K562 (cell line): ENCODE results near the gene NKAPL. TPM values are rescaled to one million over a fixed set of nuclear protein-coding genes. Genes with fewer than 3 reads are reported as not detected.

ENCODE experiments used
- ATAC-seq: fragments of 200-7000 bp; cut with Tn5 transposase; 3 replicates; pipeline ENCODE4 v1.9.1; 2020; ENCODE audit warnings: moderate library complexity
- BruUV-seq: library from RNA; stranded (reverse); fragments of 400-500 nt; replicated peaks from 2 replicates; lab custom pipeline; 2021; lab: Mats Ljungman, UMichigan
- CTCF ChIA-PET: fragments of 300-600 bp; formaldehyde crosslinking; extraction: SDS; loops from one replicate; lab custom pipeline; 2021; ENCODE audit warnings: low intra/inter-chr PET ratio; lab: Yijun Ruan, JAX
- POLR2A ChIA-PET: fragments of 300-600, 350-650 bp; sonication (Branson Sonifier 250); formaldehyde crosslinking; extraction: SDS; loops from one replicate; lab custom pipeline; 2021; ENCODE audit warnings: antibody characterized with exemption, inconsistent platforms; lab: Yijun Ruan, JAX
- DNase-seq, 4 experiments: peaks; one replicate each; pipeline versions ENCODE4 v3.0.0 to v3.0.0-alpha.2; 2011 to 2018; ENCODE audit warnings: low spot score in 3 of 4, mixed read lengths in 3 of 4; ENCODE audit errors: extremely low read depth in 1 of 4
- FAIRE-seq: peaks from 2 replicates; lab custom pipeline; 2011; peaks lifted over from hg19 to GRCh38; lab: Jason Lieb, UNC
- H2AFZ ChIP-seq: 2 replicates; pipeline ENCODE4 v1.6.0; 2011; ENCODE audit warnings: low read depth, low read length, control low read depth, inconsistent platforms
- H3K27ac ChIP-seq: fragments of 200-600 bp; 3 replicates; pipeline ENCODE4 v1.8.0; 2011; ENCODE audit warnings: low read depth, mild to moderate bottlenecking, control low read depth, inconsistent platforms, low read length, moderate library complexity, mixed read lengths; ENCODE audit errors: extremely low read depth
- H3K27me3 ChIP-seq, 2 experiments: fragments of 300-600 bp in 1 of 2; 2 replicates in 1 of 2; 3 replicates in 1 of 2; pipeline versions ENCODE4 v1.6.0 to v1.8.0; 2011; ENCODE audit warnings: inconsistent platforms in 2 of 2, low read length in 2 of 2, mild to moderate bottlenecking in 1 of 2, mixed read lengths in 1 of 2, moderate library complexity in 1 of 2; ENCODE audit not compliant: control insufficient read depth in 2 of 2, insufficient read depth in 2 of 2
- H3K36me3 ChIP-seq: fragments of 300-600 bp; 3 replicates; pipeline ENCODE4 v1.8.0; 2011; ENCODE audit warnings: mild to moderate bottlenecking, low read length, inconsistent platforms; ENCODE audit not compliant: control insufficient read depth, insufficient read depth
- H3K4me1 ChIP-seq, 2 experiments: fragments of 200-600 bp in 1 of 2; replicated peaks in 1 of 2; 2 replicates in 1 of 2; 3 replicates in 1 of 2; pipeline versions ENCODE4 v1.5.1 to v1.8.0; 2011; ENCODE audit warnings: inconsistent platforms in 2 of 2, low read length in 2 of 2, mild to moderate bottlenecking in 1 of 2, mixed read lengths in 1 of 2, moderate library complexity in 1 of 2; ENCODE audit not compliant: control insufficient read depth in 2 of 2, insufficient read depth in 2 of 2
- H3K4me2 ChIP-seq: 2 replicates; pipeline ENCODE4 v1.6.1; 2011; ENCODE audit warnings: low read length, control low read depth, inconsistent platforms, mixed read lengths; ENCODE audit not compliant: insufficient read depth
- H3K4me3 ChIP-seq: fragments of 200-600 bp; sonication (generic), shearing (Covaris generic); 2 replicates; pipeline ENCODE4 v1.5.1; 2016; ENCODE audit warnings: control low read depth, inconsistent platforms
- H3K79me2 ChIP-seq: fragments of 200-600 bp; 3 replicates; pipeline ENCODE4 v1.8.0; 2011; ENCODE audit warnings: low read length, inconsistent platforms; ENCODE audit not compliant: control insufficient read depth, insufficient read depth
- H3K9ac ChIP-seq, 2 experiments: 2 replicates each; pipeline versions ENCODE4 v1.6.0 to v1.6.1; 2011; ENCODE audit warnings: low read depth in 2 of 2, low read length in 2 of 2, control low read depth in 1 of 2, inconsistent platforms in 1 of 2, mild to moderate bottlenecking in 1 of 2, mixed read lengths in 1 of 2; ENCODE audit not compliant: insufficient read depth in 1 of 2
- H3K9me1 ChIP-seq: one replicate; pipeline ENCODE4 v1.6.0; 2011; ENCODE audit warnings: inconsistent platforms, mild to moderate bottlenecking, low read length, moderate library complexity; ENCODE audit not compliant: control insufficient read depth, insufficient read depth
- H3K9me3 ChIP-seq: replicated peaks from 2 replicates; pipeline ENCODE4 v1.5.1; 2011; ENCODE audit warnings: low read depth, low read length, inconsistent platforms; ENCODE audit not compliant: control insufficient read depth, insufficient read depth
- H4K20me1 ChIP-seq: replicated peaks from 2 replicates; pipeline ENCODE4 v1.6.1; 2011; ENCODE audit warnings: low read length, inconsistent platforms, mixed read lengths; ENCODE audit not compliant: control insufficient read depth, insufficient read depth
- ARNT ChIP-seq, 2 experiments: fragments of 450-650 bp; IDR thresholded peaks; 2 replicates each; pipeline ENCODE4 v1.6.1; 2016; ENCODE audit warnings: mild to moderate bottlenecking in 1 of 2
- ATF2 ChIP-seq: sonication (generic); formaldehyde crosslinking; IDR thresholded peaks from 2 replicates; pipeline ENCODE4 v1.8.1; 2022; ENCODE audit warnings: missing genetic modification reagents
- CEBPB ChIP-seq: fragments of 450-650 bp; IDR thresholded peaks from 2 replicates; pipeline ENCODE4 v1.6.1; 2016; ENCODE audit warnings: missing genetic modification characterization, missing compliant biosample characterization
- CEBPG ChIP-seq, 3 experiments: fragments of 200-800 bp in 1 of 3; sonication (Bioruptor generic) in 1 of 3; sonication (generic) in 1 of 3; formaldehyde crosslinking in 1 of 3; IDR thresholded peaks in 2 of 3; conservative IDR thresholded peaks in 1 of 3; 2 replicates each; pipeline versions ENCODE4 v1.6.1 to v1.8.0; 2016 to 2022; ENCODE audit warnings: missing compliant biosample characterization in 2 of 3, missing genetic modification characterization in 2 of 3, mild to moderate bottlenecking in 1 of 3, missing genetic modification reagents in 1 of 3
- E4F1 ChIP-seq: fragments of 250-450 bp; sonication (Bioruptor Pico); IDR thresholded peaks from 2 replicates; pipeline ENCODE4 v1.5.0; 2021; ENCODE audit warnings: mild to moderate bottlenecking, borderline replicate concordance
- MTA3 ChIP-seq: fragments of 450-650 bp; formaldehyde crosslinking; IDR thresholded peaks from 2 replicates; pipeline ENCODE4 v1.6.1; 2017; ENCODE audit warnings: mild to moderate bottlenecking, borderline replicate concordance
- MYBL2 ChIP-seq, 2 experiments: fragments of 450-650 bp in 1 of 2; sonication (generic) in 1 of 2; formaldehyde crosslinking in 1 of 2; IDR thresholded peaks; 2 replicates each; pipeline versions ENCODE4 v1.6.1 to v1.8.1; 2017 to 2022; ENCODE audit warnings: borderline replicate concordance in 1 of 2, inconsistent platforms in 1 of 2, low read depth in 1 of 2, mild to moderate bottlenecking in 1 of 2, missing genetic modification reagents in 1 of 2, moderate library complexity in 1 of 2
- NRF1 ChIP-seq, 2 experiments: fragments of 450-650 bp; IDR thresholded peaks in 1 of 2; conservative IDR thresholded peaks in 1 of 2; 2 replicates each; pipeline ENCODE4 v1.6.1; 2014; ENCODE audit warnings: mild to moderate bottlenecking in 2 of 2
- RBM34 ChIP-seq: fragments of 200-400 bp; formaldehyde crosslinking; IDR thresholded peaks from 2 replicates; pipeline ENCODE4 v1.6.1; 2018; ENCODE audit warnings: low read length, borderline replicate concordance; ENCODE audit not compliant: insufficient read depth
- RFX5 ChIP-seq: IDR thresholded peaks from 2 replicates; pipeline ENCODE4 v1.6.1; 2011; ENCODE audit warnings: low read depth, mild to moderate bottlenecking, improper control_type of control experiment, low read length
- SMARCA5 ChIP-seq: fragments of 450-650 bp; IDR thresholded peaks from 2 replicates; pipeline ENCODE4 v1.6.1; 2016
- TRIM24 ChIP-seq, 2 experiments: fragments of 450-650 bp; IDR thresholded peaks; 2 replicates each; pipeline ENCODE4 v1.6.1; 2016
- ZBTB33 ChIP-seq: sonication (generic); formaldehyde crosslinking; IDR thresholded peaks from 2 replicates; pipeline ENCODE4 v1.8.1; 2023; ENCODE audit warnings: mild to moderate bottlenecking, missing genetic modification reagents
- ZNF311 ChIP-seq: fragments of 250-450 bp; sonication (Bioruptor Pico); IDR thresholded peaks from 2 replicates; pipeline ENCODE4 v1.4.0; 2020; ENCODE audit warnings: mild to moderate bottlenecking, moderate library complexity
- WGBS: fragments of 100-300 bp; shearing (Covaris generic); methylation state at CpG from one replicate; pipeline ENCODE4 v1.1.6; 2016; ENCODE audit warnings: low coverage, mixed read lengths; ENCODE audit not compliant: insufficient coverage; ENCODE audit errors: missing lambda C conversion rate; 5-methylcytosine and 5-hydroxymethylcytosine counted together
- in situ Hi-C: fragments of 300-500 bp; cut with MboI; formaldehyde crosslinking; loops from 4 replicates; pipeline ENCODE4 v1.15.0; 2018; ENCODE audit warnings: inconsistent platforms, mixed read lengths
- intact Hi-C: fragments of 100-400 bp; cut with micrococcal nuclease; formaldehyde crosslinking; loops from 2 replicates; pipeline ENCODE4 v1.14.2; 2022
- polyA plus RNA-seq, 8 experiments: library from polyadenylated mRNA; depleted of rRNA in 4 of 8; stranded (reverse) in 5 of 8; unstranded in 3 of 8; fragments of >200 nt; fragmentation: Nextera tagmentation in 2 of 8; fragmentation: Illumina TruSeq in 1 of 8; extraction: Ambion mirVana in 2 of 8; extraction: Trizol in 1 of 8; gene quantifications; 2 replicates each; pipeline versions ENCODE4 v1.2.1 to v1.2.3, GENCODE V29; 2011 to 2014; ENCODE audit warnings: inconsistent platforms in 1 of 8, missing spikeins in 1 of 8
- total RNA-seq, 7 experiments: library from RNA; depleted of rRNA in 6 of 7; stranded (reverse); fragments of >200 nt in 6 of 7; fragmentation: Illumina TruSeq in 2 of 7; extraction: Trizol in 2 of 7; gene quantifications; 2 replicates each; pipeline versions ENCODE4 v1.2.1 to v1.2.3, GENCODE V29; 2011 to 2021; ENCODE audit warnings: low replicate concordance in 1 of 7
- TF ChIP-seq, protein P1 (sequence below): fragments of 250-450 bp; sonication (Bioruptor Pico); IDR thresholded peaks from 2 replicates; pipeline ENCODE4 v1.8.0; 2022; ENCODE audit warnings: moderate library complexity, mild to moderate bottlenecking, inconsistent platforms

Gene NKAPL
- total and polyA plus RNA-seq, 9 of the 15 experiments (the other 6 are each of a cell fraction or from before 2014, with no cell fraction given) = not detected

DNA sequence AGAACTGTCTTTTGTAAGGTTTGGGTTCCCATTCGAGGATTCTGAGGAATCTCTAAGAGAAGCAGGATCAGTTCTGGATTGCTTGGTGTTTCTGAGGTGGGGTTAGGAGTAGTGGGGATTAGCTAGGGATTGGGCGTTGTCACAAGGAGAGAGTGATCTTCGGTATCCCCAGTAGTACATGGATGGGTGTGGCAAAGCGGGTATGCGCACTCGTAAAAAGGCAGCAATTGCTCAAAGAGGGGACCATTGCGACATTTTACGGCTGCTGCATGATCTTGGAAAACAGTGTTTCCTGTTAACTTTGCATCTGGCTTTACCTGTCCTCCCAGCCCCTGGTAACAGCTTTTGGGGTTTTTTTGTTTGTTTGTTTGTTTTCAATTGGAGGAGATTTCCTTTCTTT is 43.7 kb upstream of the NKAPL start:
- no TSS peak for BruUV-seq
- FAIRE-seq (no peak), DNase-seq (peak; percentile 36 to 69 (median 41)), ATAC-seq (no peak)
- Histone ChIP-seq H3K9ac (peak overlapping the region; percentile 2 to 40; a peak in 2 of 4 replicates), H3K4me2 (peak overlapping the region; percentile 59), H3K9me1 (no peaks in the 10 kb centered on the region), H3K79me2 (peaks cover 18% of the 10 kb centered on the region), H3K4me3 (no peak overlapping the region), H2AFZ (peak overlapping the region; percentile 42), H4K20me1 (no peaks in the 10 kb centered on the region; the same call in 1 of the 2 replicates), H3K27ac (no peak overlapping the region), H3K4me1 (peaks cover 29 to 40% of the 10 kb centered on the region in 2 experiments), H3K9me3 (no peaks in the 10 kb centered on the region), H3K36me3 (no peaks in the 10 kb centered on the region), H3K27me3 (no peaks in the 10 kb centered on the region)
- in situ Hi-C loops (no loop called here), intact Hi-C loops (loop anchor here (5.0 to 10.0 kb wide), 3 partner anchors 272 to 1051 kb away; a partner anchor contains a TSS)
- WGBS = 43% methylated on average over 8 of the region's 8 CpGs
- CTCF ChIA-PET = no interaction called here
- POLR2A ChIA-PET = interaction anchor here (0.6 to 1.5 kb wide), 3 partner anchors 10 to 1012 kb away, joined by 3 to 5 read pairs (median 3); partner anchors contain the start of gene ZSCAN9
- TF ChIP-seq ZNF311 (CRISPR knock-in tag) (no peak), SMARCA5 (no peak), NRF1 (conservative IDR thresholded peaks at IDR 0.05 in 1 of 2, IDR thresholded peaks at IDR 0.05 in 1 of 2) (peak; percentile 53 to 65; a peak in 3 of 4 replicates), ZBTB33 (CRISPR knock-in tag) (0 out of 2 replicates have a peak, but pooled peaks have one; percentile 11), RBM34 (no peak), MTA3 (0 out of 2 replicates have a peak, but pooled peaks have one; percentile 16), RFX5 (no peak), CEBPG (CRISPR knock-in tag; IDR thresholded peaks at IDR 0.05) (no peak), CEBPG (tag; conservative IDR thresholded peaks at IDR 0.05 in 1 of 2, IDR thresholded peaks at IDR 0.05 in 1 of 2) (0 out of 4 replicates have a peak, but pooled peaks of 1 of the 2 experiments have one; percentile 39), MYBL2 (IDR thresholded peaks at IDR 0.05; ENCODE audit: low read depth) (peak; percentile 47; the same call in 1 of the 2 replicates), MYBL2 (CRISPR knock-in tag; IDR thresholded peaks at IDR 0.05; ENCODE audit: borderline replicate concordance) (no peak), ARNT (IDR thresholded peaks at IDR 0.05) (no peak), CEBPB (tag) (peak; percentile 85), E4F1 (CRISPR knock-in tag) (peak; percentile 75; the same call in 1 of the 2 replicates), TRIM24 (IDR thresholded peaks at IDR 0.05) (peak in 1 of 2 experiments; percentile 48; a peak in 1 of 4 replicates), ATF2 (CRISPR knock-in tag) (no peak)
- TF ChIP-seq, protein P1, sequence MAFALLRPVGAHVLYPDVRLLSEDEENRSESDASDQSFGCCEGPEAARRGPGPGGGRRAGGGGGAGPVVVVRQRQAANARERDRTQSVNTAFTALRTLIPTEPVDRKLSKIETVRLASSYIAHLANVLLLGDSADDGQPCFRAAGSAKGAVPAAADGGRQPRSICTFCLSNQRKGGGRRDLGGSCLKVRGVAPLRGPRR (CRISPR knock-in tag) = no peak
